GM12878 (cell line): ENCODE data around the gene SORCS2. TPM values are rescaled to one million over a fixed set of nuclear protein-coding genes. Genes with fewer than 3 reads are reported as not detected.

Experiments
- ATAC-seq: fragments of 200-7000 bp; cut with Tn5 transposase; 3 replicates; pipeline ENCODE4 v1.9.1; 2020; ENCODE audit warnings: mild to moderate bottlenecking, moderate library complexity
- BruUV-seq: library from RNA; stranded (reverse); fragments of 400-500 nt; replicated peaks from 2 replicates; lab custom pipeline; 2021; lab: Mats Ljungman, UMichigan
- CTCF ChIA-PET: fragments of 300-600 bp; sonication (Branson Sonifier 250); formaldehyde crosslinking; extraction: SDS; loops from one replicate; lab custom pipeline; 2021; ENCODE audit warnings: inconsistent platforms; lab: Yijun Ruan, JAX
- POLR2A ChIA-PET: fragments of 350-600 bp; formaldehyde crosslinking; extraction: SDS; loops from one replicate; lab custom pipeline; 2021; ENCODE audit warnings: inconsistent platforms; lab: Charles Lee
- RAD21 ChIA-PET: fragments of 300-600 bp; sonication (Branson Sonifier 250); formaldehyde crosslinking; loops from one replicate; lab custom pipeline; 2023; ENCODE audit warnings: antibody characterized with exemption; ENCODE audit not compliant: unreplicated experiment; lab: Charles Lee
- SMC1A ChIA-PET: fragments of 300-600 bp; sonication (Branson Sonifier 250); formaldehyde crosslinking; loops from one replicate; lab custom pipeline; 2023; ENCODE audit not compliant: unreplicated experiment, uncharacterized antibody; lab: Charles Lee
- DNase-seq: peaks from one replicate; pipeline ENCODE4 v3.0.0-alpha.2; 2011; ENCODE audit warnings: low read depth, low spot score
- FAIRE-seq: peaks from 3 replicates; lab custom pipeline; 2011; peaks lifted over from hg19 to GRCh38; lab: Jason Lieb, UNC
- H2AFZ ChIP-seq: 2 replicates; pipeline ENCODE4 v1.6.0; 2011; ENCODE audit warnings: low read depth, low read length, control low read depth; ENCODE audit not compliant: control insufficient read depth
- H3K27ac ChIP-seq: 2 replicates; pipeline ENCODE4 v1.5.1; 2011; ENCODE audit warnings: control low read depth; ENCODE audit not compliant: control insufficient read depth, insufficient read depth
- H3K27me3 ChIP-seq, 2 experiments: replicated peaks in 1 of 2; 2 replicates each; pipeline versions ENCODE4 v1.6.0 to v1.6.1; 2011; ENCODE audit warnings: low read length in 1 of 2; ENCODE audit not compliant: control insufficient read depth in 2 of 2, insufficient read depth in 2 of 2
- H3K36me3 ChIP-seq, 2 experiments: 2 replicates each; pipeline ENCODE4 v1.5.1; 2011; ENCODE audit warnings: low read length in 1 of 2; ENCODE audit not compliant: control insufficient read depth in 2 of 2, insufficient read depth in 2 of 2
- H3K4me1 ChIP-seq: 2 replicates; pipeline ENCODE4 v1.6.1; 2011; ENCODE audit warnings: mild to moderate bottlenecking, low read length, moderate library complexity, mixed read lengths; ENCODE audit not compliant: control insufficient read depth, insufficient read depth
- H3K4me2 ChIP-seq: 2 replicates; pipeline ENCODE4 v1.6.0; 2011; ENCODE audit warnings: control low read depth; ENCODE audit not compliant: control insufficient read depth, insufficient read depth
- H3K4me3 ChIP-seq: fragments of 200-600 bp; sonication (generic); 2 replicates; pipeline ENCODE4 v1.5.1; 2016
- H3K79me2 ChIP-seq: 2 replicates; pipeline ENCODE4 v1.6.0; 2011; ENCODE audit warnings: low read length; ENCODE audit not compliant: control insufficient read depth, insufficient read depth
- H3K9ac ChIP-seq: 2 replicates; pipeline ENCODE4 v1.8.0; 2011; ENCODE audit warnings: low read length, control low read depth, mixed read lengths; ENCODE audit not compliant: control insufficient read depth, insufficient read depth
- H3K9me3 ChIP-seq: replicated peaks from 3 replicates; pipeline ENCODE4 v1.5.1; 2011; ENCODE audit warnings: mild to moderate bottlenecking, low read length; ENCODE audit not compliant: control insufficient read depth, insufficient read depth
- H4K20me1 ChIP-seq: 2 replicates; pipeline ENCODE4 v1.6.0; 2011; ENCODE audit not compliant: control insufficient read depth, insufficient read depth
- EGR1 ChIP-seq, 2 experiments: IDR thresholded peaks; 1 replicate in 1 of 2; 2 replicates in 1 of 2; pipeline ENCODE4 v1.6.1; 2011 to 2012; ENCODE audit warnings: low read depth in 2 of 2, low read length in 2 of 2, borderline replicate concordance in 1 of 2, mild to moderate bottlenecking in 1 of 2, moderate library complexity in 1 of 2
- EZH2 ChIP-seq: IDR thresholded peaks from 2 replicates; pipeline ENCODE4 v1.6.1; 2012; ENCODE audit warnings: low read depth, mild to moderate bottlenecking, control low read depth, inconsistent platforms, low read length, borderline replicate concordance; ENCODE audit not compliant: control insufficient read depth
- GATAD2B ChIP-seq: fragments of 450-650 bp; conservative IDR thresholded peaks from 2 replicates; pipeline ENCODE4 v1.6.1; 2017; ENCODE audit warnings: low read depth, mild to moderate bottlenecking, moderate library complexity
- HCFC1 ChIP-seq: fragments of 150-350 bp; IDR thresholded peaks from 2 replicates; pipeline ENCODE4 v1.6.1; 2014; ENCODE audit warnings: low read length
- HDGF ChIP-seq: fragments of 450-650 bp; IDR thresholded peaks from 2 replicates; pipeline ENCODE4 v1.6.1; 2016; ENCODE audit warnings: antibody characterized with exemption
- POLR2A ChIP-seq: IDR thresholded peaks from 2 replicates; pipeline ENCODE4 v1.6.1; 2011; ENCODE audit warnings: low read depth, mild to moderate bottlenecking, low read length
- POLR2AphosphoS2 ChIP-seq: IDR thresholded peaks from 2 replicates; pipeline ENCODE4 v1.6.1; 2011; ENCODE audit warnings: low read depth, mild to moderate bottlenecking, low read length, improper control_type of control experiment, moderate library complexity
- RB1 ChIP-seq: fragments of 450-650 bp; formaldehyde crosslinking; IDR thresholded peaks from 2 replicates; pipeline ENCODE4 v1.6.1; 2017; ENCODE audit warnings: mild to moderate bottlenecking, borderline replicate concordance
- RBBP5 ChIP-seq: fragments of 200-600 bp; sonication (generic); conservative IDR thresholded peaks from 2 replicates; pipeline ENCODE4 v1.6.1; 2016
- RUNX3 ChIP-seq: IDR thresholded peaks from 2 replicates; pipeline ENCODE4 v1.6.1; 2012; ENCODE audit warnings: low read length, inconsistent platforms
- SUZ12 ChIP-seq: fragments of 200-600 bp; sonication (generic); IDR thresholded peaks from one replicate; pipeline ENCODE4 v1.6.1; 2018; ENCODE audit warnings: antibody characterized with exemption, mild to moderate bottlenecking; ENCODE audit not compliant: unreplicated experiment
- ZNF24 ChIP-seq: fragments of 450-650 bp; IDR thresholded peaks from 2 replicates; pipeline ENCODE4 v1.6.1; 2017; ENCODE audit warnings: antibody characterized with exemption, mild to moderate bottlenecking
- ZNF274 ChIP-seq: IDR thresholded peaks from one replicate; pipeline ENCODE4 v1.8.0; 2011; ENCODE audit not compliant: insufficient read length, insufficient read depth
- ZNF622 ChIP-seq: fragments of 450-650 bp; IDR thresholded peaks from 2 replicates; pipeline ENCODE4 v1.6.1; 2017; ENCODE audit warnings: mild to moderate bottlenecking, inconsistent platforms
- WGBS: methylation state at CpG from one replicate; pipeline ENCODE4 v1.1.6; 2016; ENCODE audit warnings: low lambda C conversion rate; ENCODE audit not compliant: insufficient replicate concordance, insufficient coverage; ENCODE audit errors: missing lambda C conversion rate; 5-methylcytosine and 5-hydroxymethylcytosine counted together
- in situ Hi-C: fragments of 300-500 bp; cut with MboI; formaldehyde crosslinking; loops from 9 replicates; pipeline ENCODE4 v1.14.3; 2018; ENCODE audit warnings: mixed read lengths
- intact Hi-C: fragments of 100-400 bp; cut with micrococcal nuclease; formaldehyde crosslinking; loops from one replicate; pipeline ENCODE4 v1.14.2; 2022; ENCODE audit not compliant: unreplicated experiment
- polyA plus RNA-seq, 11 experiments: library from polyadenylated mRNA; depleted of rRNA in 4 of 11; unstranded in 6 of 11; stranded (reverse) in 5 of 11; fragments of >200 nt; fragmentation: Nextera tagmentation in 4 of 11; fragmentation: Illumina TruSeq in 1 of 11; extraction: Ambion mirVana in 4 of 11; extraction: Trizol in 1 of 11; gene quantifications; 1 replicate in 1 of 11; 2 replicates in 10 of 11; pipeline versions ENCODE4 v1.2.1 to v1.2.3, GENCODE V29; 2011 to 2016; ENCODE audit warnings: inconsistent platforms in 2 of 11, missing spikeins in 2 of 11, low read depth in 1 of 11
- total RNA-seq, 4 experiments: library from RNA; depleted of rRNA in 3 of 4; stranded (reverse); fragments of >200 nt in 3 of 4; fragmentation: Illumina TruSeq in 1 of 4; extraction: Trizol in 1 of 4; gene quantifications; 2 replicates each; pipeline versions ENCODE4 v1.2.1 to v1.2.3, GENCODE V29; 2013 to 2021
- TF ChIP-seq, protein P1 (sequence below): IDR thresholded peaks from 2 replicates; pipeline ENCODE4 v1.6.1; 2011; ENCODE audit warnings: low read depth, mild to moderate bottlenecking, low read length, moderate library complexity, borderline replicate concordance; ENCODE audit errors: extremely low read depth

The SORCS2 gene
- total and polyA plus RNA-seq, 10 of the 15 experiments (the other 5 are each of a cell fraction or from before 2014, with no cell fraction given) = 0.01 to 0.15 (median 0.05) TPM; not detected in 5

DNA sequence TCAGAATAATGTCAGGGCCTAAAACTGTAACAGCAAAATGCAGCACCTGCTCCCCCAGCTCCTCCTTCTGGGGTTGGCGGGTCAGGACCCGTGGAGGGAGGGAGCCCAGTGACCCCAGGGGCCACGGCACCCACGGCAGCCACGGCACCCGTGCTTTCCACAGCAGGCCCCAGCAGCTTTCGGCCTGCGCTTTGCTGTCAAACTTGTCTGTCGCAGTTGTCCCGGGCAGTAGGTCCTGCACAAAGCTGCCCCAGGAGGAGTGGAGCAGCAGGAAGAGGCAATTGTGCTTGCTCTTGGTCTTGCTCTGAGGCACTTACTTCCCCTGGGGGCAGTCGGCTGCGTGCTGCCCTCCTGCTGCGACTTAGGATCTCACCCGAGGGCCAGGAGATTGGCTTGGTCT lies 563.7 kb downstream of the SORCS2 start (continued):
- no peak for TF ChIP-seq ZNF274
- TF ChIP-seq EGR1 (IDR thresholded peaks at IDR 0.05; ENCODE audit: borderline replicate concordance in 1 of 2, low read depth in 2 of 2, low read length in 2 of 2) = no peak
- no peak for TF ChIP-seq SUZ12
- TF ChIP-seq POLR2AphosphoS2 = no peak
- no peak for TF ChIP-seq RB1
- TF ChIP-seq EZH2 = no peak
- no peak for TF ChIP-seq ZNF622
- TF ChIP-seq ZNF24 = no peak
- TF ChIP-seq HDGF = no peak
- TF ChIP-seq, protein P1, sequence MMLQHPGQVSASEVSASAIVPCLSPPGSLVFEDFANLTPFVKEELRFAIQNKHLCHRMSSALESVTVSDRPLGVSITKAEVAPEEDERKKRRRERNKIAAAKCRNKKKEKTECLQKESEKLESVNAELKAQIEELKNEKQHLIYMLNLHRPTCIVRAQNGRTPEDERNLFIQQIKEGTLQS = no peak
- no peak for TF ChIP-seq HCFC1
- no peak for TF ChIP-seq POLR2A
- TF ChIP-seq GATAD2B = no peak

DNA sequence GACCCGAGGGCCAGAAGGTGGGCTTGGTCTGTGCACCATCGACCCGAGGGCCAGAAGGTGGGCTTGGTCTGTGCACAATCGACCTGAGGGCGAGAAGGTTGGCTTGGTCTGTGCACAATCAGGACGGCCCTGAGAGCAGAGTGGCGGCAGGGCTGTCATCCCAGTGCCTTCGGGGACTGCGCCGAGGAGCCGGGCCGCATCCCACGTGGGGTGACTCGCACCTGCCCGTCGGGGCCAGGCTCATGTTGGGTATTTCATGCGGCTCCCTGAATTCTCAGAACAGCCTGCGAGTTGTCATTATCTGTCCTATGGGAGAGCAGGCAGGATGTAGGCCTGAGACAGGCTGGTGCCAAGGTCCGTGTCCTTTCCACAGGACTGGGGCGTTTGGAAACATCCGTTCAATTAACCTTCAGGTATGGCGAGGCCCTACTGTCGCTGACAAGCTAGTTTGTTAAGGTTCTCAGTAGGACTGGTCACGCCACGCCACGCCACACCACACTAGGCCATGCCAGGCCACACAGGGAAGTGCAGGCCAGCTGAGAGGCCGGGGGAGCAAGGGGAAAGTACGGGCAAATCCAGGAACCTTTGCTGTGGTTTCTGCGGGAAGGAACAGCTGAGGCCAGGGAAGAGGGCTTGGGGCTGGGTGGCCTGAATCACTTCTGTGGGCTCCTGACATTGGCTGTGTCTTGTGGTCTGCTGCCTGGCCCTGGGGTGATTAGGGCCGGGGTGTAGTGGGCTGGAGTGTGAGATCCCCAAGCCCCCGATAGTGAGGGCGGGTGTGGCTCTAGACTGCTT lies 564.4 kb downstream of the SORCS2 start:
- no peak overlapping the region for H3K4me3 ChIP-seq
- H3K79me2 ChIP-seq = no peaks in the 10 kb centered on the region
- DNase-seq = no peak
- no peak for FAIRE-seq
- no peak for TF ChIP-seq RBBP5
- peak; percentile 50 for TF ChIP-seq RUNX3
- ChIA-PET POLR2A (no interaction called here), SMC1A (no interaction called here), CTCF (no interaction called here), RAD21 (no interaction called here)
- H3K27me3 ChIP-seq = no peaks in the 10 kb centered on the region
- WGBS = 49% methylated on average over 30 of the region's 32 CpGs
- in situ Hi-C loops = no loop called here
- H3K4me1 ChIP-seq = no peaks in the 10 kb centered on the region; the same call in 1 of the 2 replicates
- H3K4me2 ChIP-seq = no peak overlapping the region
- no peak for ATAC-seq
- intact Hi-C loops = no loop called here
- no peaks in the 10 kb centered on the region for H3K9me3 ChIP-seq
- no peak overlapping the region for H2AFZ ChIP-seq
- H3K27ac ChIP-seq = no peak overlapping the region
- H3K36me3 ChIP-seq = no peaks in the 10 kb centered on the region
- BruUV-seq = no TSS peak
- no peak overlapping the region for H3K9ac ChIP-seq
- no peaks in the 10 kb centered on the region for H4K20me1 ChIP-seq
